Keratinocyte (primary cell): ENCODE measurements around the gene DONSON. TPM values are rescaled to one million over a fixed set of nuclear protein-coding genes. Genes with fewer than 3 reads are reported as not detected.

ENCODE experiments used
- DNase-seq: peaks from one replicate; pipeline ENCODE4 v3.0.0-alpha.2; 2011; ENCODE audit warnings: low read depth, missing footprints, low spot score
- FAIRE-seq: peaks from 2 replicates; lab custom pipeline; 2011; peaks lifted over from hg19 to GRCh38; lab: Jason Lieb, UNC
- H2AFZ ChIP-seq: 2 replicates; pipeline ENCODE4 v1.6.0; 2012; ENCODE audit warnings: low read length, control low read depth, inconsistent platforms; ENCODE audit not compliant: control insufficient read depth
- H3K27ac ChIP-seq: 2 replicates; pipeline ENCODE4 v1.5.1; 2011; ENCODE audit warnings: low read length; ENCODE audit not compliant: control insufficient read depth, insufficient read depth
- H3K27me3 ChIP-seq: 3 replicates; pipeline ENCODE4 v1.6.0; 2011; ENCODE audit warnings: low read length; ENCODE audit not compliant: control insufficient read depth, insufficient read depth; ENCODE audit errors: extremely low read depth
- H3K36me3 ChIP-seq, 2 experiments: 2 replicates in 1 of 2; 3 replicates in 1 of 2; pipeline ENCODE4 v1.5.1; 2011; ENCODE audit warnings: low read length in 2 of 2, mild to moderate bottlenecking in 1 of 2; ENCODE audit not compliant: control insufficient read depth in 2 of 2, insufficient read depth in 2 of 2; ENCODE audit errors: extremely low read depth in 1 of 2
- H3K4me1 ChIP-seq: 3 replicates; pipeline ENCODE4 v1.5.1; 2011; ENCODE audit warnings: low read length; ENCODE audit not compliant: control insufficient read depth, insufficient read depth; ENCODE audit errors: extremely low read depth
- H3K4me2 ChIP-seq: 3 replicates; pipeline ENCODE4 v1.6.0; 2011; ENCODE audit warnings: low read depth, low read length; ENCODE audit not compliant: control insufficient read depth, insufficient read depth; ENCODE audit errors: extremely low read depth
- H3K4me3 ChIP-seq, 3 experiments: fragments of 200-600 bp in 1 of 3; sonication (generic) in 1 of 3; 2 replicates in 2 of 3; 3 replicates in 1 of 3; pipeline ENCODE4 v1.5.1; 2011 to 2016; ENCODE audit warnings: low read length in 3 of 3, mild to moderate bottlenecking in 3 of 3, control low read depth in 2 of 3, inconsistent platforms in 1 of 3, low read depth in 1 of 3, mixed read lengths in 1 of 3, mixed run types in 1 of 3, moderate library complexity in 1 of 3; ENCODE audit not compliant: control insufficient read depth in 2 of 3, insufficient read depth in 2 of 3; ENCODE audit errors: extremely low read depth in 1 of 3
- H3K79me2 ChIP-seq: 2 replicates; pipeline ENCODE4 v1.6.0; 2012; ENCODE audit warnings: low read length; ENCODE audit not compliant: control insufficient read depth, insufficient read depth
- H3K9ac ChIP-seq: 3 replicates; pipeline ENCODE4 v1.6.0; 2011; ENCODE audit warnings: low read length; ENCODE audit not compliant: control insufficient read depth, insufficient read depth; ENCODE audit errors: extremely low read depth
- H3K9me1 ChIP-seq: 3 replicates; pipeline ENCODE4 v1.6.0; 2011; ENCODE audit warnings: low read length; ENCODE audit not compliant: control insufficient read depth, insufficient read depth; ENCODE audit errors: extremely low read depth
- H3K9me3 ChIP-seq: 2 replicates; pipeline ENCODE4 v1.5.1; 2012; ENCODE audit warnings: low read depth, low read length; ENCODE audit not compliant: control insufficient read depth
- H4K20me1 ChIP-seq: 3 replicates; pipeline ENCODE4 v1.6.0; 2011; ENCODE audit warnings: low read length; ENCODE audit not compliant: control insufficient read depth, insufficient read depth; ENCODE audit errors: extremely low read depth
- CTCF ChIP-seq, 3 experiments: IDR thresholded peaks in 1 of 3; conservative IDR thresholded peaks in 1 of 3; optimal IDR thresholded peaks in 1 of 3; 2 replicates in 2 of 3; 3 replicates in 1 of 3; pipeline versions ENCODE3 to v1.5.1; 2011; ENCODE audit warnings: low read length in 3 of 3, mild to moderate bottlenecking in 3 of 3, moderate library complexity in 2 of 3, control low read depth in 1 of 3, inconsistent platforms in 1 of 3; ENCODE audit not compliant: insufficient read depth in 2 of 3; ENCODE audit errors: extremely low read depth in 1 of 3
- EZH2 ChIP-seq: IDR thresholded peaks from one replicate; pipeline ENCODE4 v1.6.1; 2012; ENCODE audit warnings: inconsistent platforms, mild to moderate bottlenecking, low read length, moderate library complexity
- dilution Hi-C: fragments of 300-500 bp; cut with MboI; formaldehyde crosslinking; loops from one replicate; pipeline ENCODE4 v1.7.0; 2020; ENCODE audit warnings: low sequenced_read_pairs; ENCODE audit not compliant: extremely low pct_ligation_motif_present
- polyA plus RNA-seq, 5 experiments: library from polyadenylated mRNA; depleted of rRNA in 3 of 5; stranded (reverse) in 3 of 5; stranded (forward) in 1 of 5; unstranded in 1 of 5; fragments of >200 nt; gene quantifications; 1 replicate in 1 of 5; 2 replicates in 3 of 5; 3 replicates in 1 of 5; pipeline versions ENCODE4 v1.2.1 to v1.2.3, GENCODE V29; 2011 to 2012; ENCODE audit warnings: missing spikeins in 2 of 5, low read depth in 1 of 5, low replicate concordance in 1 of 5

Gene DONSON
- polyA plus RNA-seq, 1 donor (not counting 4 experiments of a cell fraction or from before 2014, with no cell fraction given) = 17.0 TPM

DNA sequence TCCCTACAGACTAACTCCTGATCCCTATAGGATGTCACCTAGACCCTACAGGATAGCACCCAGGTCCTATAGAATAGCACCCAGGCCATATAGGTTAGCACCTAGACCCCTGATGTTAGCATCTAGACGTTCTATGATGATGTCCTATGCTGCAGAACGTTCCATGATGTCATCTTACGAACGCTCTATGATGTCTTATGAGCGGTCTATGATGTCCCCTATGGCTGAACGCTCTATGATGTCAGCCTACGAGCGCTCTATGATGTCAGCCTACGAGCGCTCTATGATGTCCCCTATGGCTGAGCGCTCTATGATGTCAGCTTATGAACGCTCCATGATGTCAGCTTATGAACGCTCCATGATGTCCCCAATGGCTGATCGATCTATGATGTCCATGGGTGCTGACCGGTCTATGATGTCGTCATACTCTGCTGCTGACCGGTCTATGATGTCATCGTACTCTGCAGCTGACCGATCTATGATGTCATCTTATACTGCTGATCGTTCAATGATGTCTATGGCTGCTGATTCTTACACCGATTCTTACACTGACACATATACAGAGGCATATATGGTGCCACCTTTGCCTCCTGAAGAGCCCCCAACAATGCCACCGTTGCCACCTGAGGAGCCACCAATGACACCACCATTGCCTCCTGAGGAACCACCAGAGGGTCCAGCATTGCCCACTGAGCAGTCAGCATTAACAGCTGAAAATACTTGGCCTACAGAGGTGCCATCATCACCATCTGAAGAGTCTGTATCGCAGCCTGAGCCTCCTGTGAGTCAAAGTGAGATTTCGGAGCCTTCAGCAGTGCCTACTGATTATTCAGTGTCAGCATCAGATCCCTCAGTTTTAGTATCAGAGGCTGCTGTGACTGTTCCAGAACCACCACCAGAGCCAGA, 36.1 kb downstream of the DONSON start:
- Histone ChIP-seq H3K9me3 (no peaks in the 10 kb centered on the region), H3K36me3 (peaks cover 48 to 55% of the 10 kb centered on the region in 2 experiments), H3K27me3 (no peaks in the 10 kb centered on the region), H2AFZ (no peak overlapping the region), H3K4me1 (no peaks in the 10 kb centered on the region), H3K4me3 (no peak overlapping the region), H4K20me1 (peaks cover 50% of the 10 kb centered on the region), H3K27ac (no peak overlapping the region), H3K9ac (no peak overlapping the region), H3K79me2 (peaks cover 98% of the 10 kb centered on the region), H3K9me1 (no peaks in the 10 kb centered on the region), H3K4me2 (no peak overlapping the region)
- DNase-seq = no peak
- TF ChIP-seq CTCF (optimal IDR thresholded peaks at IDR 0.05 in 1 of 3, IDR thresholded peaks at IDR 0.05 in 1 of 3, conservative IDR thresholded peaks at IDR 0.05 in 1 of 3; ENCODE audit: extremely low read depth in 1 of 3, insufficient read depth in 2 of 3, low read length in 3 of 3) (no peak), EZH2 (no peak)
- dilution Hi-C loops = no loop called here
- no peak for FAIRE-seq

DNA sequence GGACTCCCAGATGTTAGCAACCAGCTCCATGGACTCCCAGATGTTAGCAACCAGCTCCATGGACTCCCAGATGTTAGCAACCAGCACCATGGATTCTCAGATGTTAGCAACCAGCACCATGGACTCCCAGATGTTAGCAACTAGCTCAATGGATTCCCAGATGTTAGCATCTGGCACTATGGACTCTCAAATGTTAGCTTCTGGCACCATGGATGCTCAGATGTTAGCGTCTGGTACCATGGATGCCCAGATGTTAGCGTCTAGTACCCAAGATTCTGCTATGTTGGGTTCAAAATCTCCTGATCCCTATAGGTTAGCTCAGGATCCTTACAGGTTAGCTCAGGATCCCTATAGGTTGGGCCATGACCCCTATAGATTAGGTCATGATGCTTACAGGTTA, 36.8 kb downstream of the DONSON start:
- H3K79me2 ChIP-seq = peaks cover 98% of the 10 kb centered on the region
- no peaks in the 10 kb centered on the region for H3K4me1 ChIP-seq
- no peak overlapping the region for H3K9ac ChIP-seq
- no peak overlapping the region for H3K27ac ChIP-seq
- FAIRE-seq = no peak
- no peaks in the 10 kb centered on the region for H3K9me3 ChIP-seq
- H4K20me1 ChIP-seq = peaks cover 50% of the 10 kb centered on the region
- H3K4me2 ChIP-seq = no peak overlapping the region
- no peak for TF ChIP-seq CTCF (optimal IDR thresholded peaks at IDR 0.05 in 1 of 3, IDR thresholded peaks at IDR 0.05 in 1 of 3, conservative IDR thresholded peaks at IDR 0.05 in 1 of 3; ENCODE audit: extremely low read depth in 1 of 3, insufficient read depth in 2 of 3, low read length in 3 of 3)
- TF ChIP-seq EZH2 = no peak
- H3K4me3 ChIP-seq = no peak overlapping the region
- DNase-seq = no peak
- peaks cover 44 to 57% of the 10 kb centered on the region in 2 experiments for H3K36me3 ChIP-seq
- dilution Hi-C loops = no loop called here
- H3K9me1 ChIP-seq = no peaks in the 10 kb centered on the region
- H2AFZ ChIP-seq = no peak overlapping the region
- H3K27me3 ChIP-seq = no peaks in the 10 kb centered on the region
